GM12872 (cell line): ENCODE results near the gene ZFP91.
A peak's percentile ranks its signal among the peaks of the same experiment; 100 is the strongest.

Experiments used
- TF ChIP-seq, protein P1 (sequence below): IDR thresholded peaks from 3 replicates; pipeline ENCODE4 v1.5.1; 2011; ENCODE audit warnings: low read depth, mild to moderate bottlenecking, low read length, moderate library complexity; ENCODE audit not compliant: insufficient read depth

Gene ZFP91

DNA sequence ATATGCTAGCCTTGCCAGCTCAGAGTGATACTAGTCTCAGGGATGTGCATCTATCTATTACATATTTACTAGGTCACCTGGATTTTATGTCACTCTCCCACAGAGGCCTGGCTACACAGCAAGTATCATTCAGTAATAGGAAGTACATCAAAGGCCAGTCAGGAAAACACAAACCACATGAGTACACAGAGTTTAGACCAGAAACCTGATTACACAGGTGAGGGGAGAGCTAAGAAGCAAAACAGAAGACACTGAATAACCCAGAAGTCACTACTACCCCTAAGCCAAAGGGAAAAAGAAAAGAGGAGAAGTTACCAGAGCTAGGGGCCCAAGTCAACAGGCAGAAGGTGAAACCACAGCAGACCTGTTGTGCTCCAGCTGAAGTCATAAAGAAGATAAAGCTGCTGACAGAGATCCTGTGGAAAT is 16.5 kb upstream of the ZFP91 start:
- TF ChIP-seq, protein P1, sequence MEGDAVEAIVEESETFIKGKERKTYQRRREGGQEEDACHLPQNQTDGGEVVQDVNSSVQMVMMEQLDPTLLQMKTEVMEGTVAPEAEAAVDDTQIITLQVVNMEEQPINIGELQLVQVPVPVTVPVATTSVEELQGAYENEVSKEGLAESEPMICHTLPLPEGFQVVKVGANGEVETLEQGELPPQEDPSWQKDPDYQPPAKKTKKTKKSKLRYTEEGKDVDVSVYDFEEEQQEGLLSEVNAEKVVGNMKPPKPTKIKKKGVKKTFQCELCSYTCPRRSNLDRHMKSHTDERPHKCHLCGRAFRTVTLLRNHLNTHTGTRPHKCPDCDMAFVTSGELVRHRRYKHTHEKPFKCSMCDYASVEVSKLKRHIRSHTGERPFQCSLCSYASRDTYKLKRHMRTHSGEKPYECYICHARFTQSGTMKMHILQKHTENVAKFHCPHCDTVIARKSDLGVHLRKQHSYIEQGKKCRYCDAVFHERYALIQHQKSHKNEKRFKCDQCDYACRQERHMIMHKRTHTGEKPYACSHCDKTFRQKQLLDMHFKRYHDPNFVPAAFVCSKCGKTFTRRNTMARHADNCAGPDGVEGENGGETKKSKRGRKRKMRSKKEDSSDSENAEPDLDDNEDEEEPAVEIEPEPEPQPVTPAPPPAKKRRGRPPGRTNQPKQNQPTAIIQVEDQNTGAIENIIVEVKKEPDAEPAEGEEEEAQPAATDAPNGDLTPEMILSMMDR: no peak

DNA sequence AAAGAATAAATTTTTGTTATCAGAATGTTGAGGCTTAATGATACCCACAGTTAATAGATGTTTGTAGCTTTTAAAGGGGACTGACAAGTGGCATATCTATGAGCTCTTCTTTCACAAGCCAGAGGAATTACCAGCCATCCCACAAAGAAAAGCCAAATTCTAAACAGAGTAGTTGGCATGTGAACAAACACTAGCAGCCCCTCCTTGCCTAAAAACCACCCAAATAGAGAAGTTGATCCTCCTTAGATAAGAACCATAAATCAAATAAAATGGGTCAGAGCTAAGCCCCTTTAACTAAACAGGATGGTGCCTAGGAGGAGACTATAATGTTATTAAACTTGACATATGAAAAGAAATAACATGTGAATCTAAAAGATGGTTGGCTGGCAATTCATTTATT is 14.6 kb upstream of the ZFP91 start:
- TF ChIP-seq, protein P1: no peak

GRCh38 chr11:58567889-58568512 is 10.9 kb upstream of the ZFP91 start:
- TF ChIP-seq, protein P1: peak; percentile 89

GRCh38 chr11:58573451-58574104 is 5.3 kb upstream of the ZFP91 start:
- TF ChIP-seq, protein P1: no peak

DNA sequence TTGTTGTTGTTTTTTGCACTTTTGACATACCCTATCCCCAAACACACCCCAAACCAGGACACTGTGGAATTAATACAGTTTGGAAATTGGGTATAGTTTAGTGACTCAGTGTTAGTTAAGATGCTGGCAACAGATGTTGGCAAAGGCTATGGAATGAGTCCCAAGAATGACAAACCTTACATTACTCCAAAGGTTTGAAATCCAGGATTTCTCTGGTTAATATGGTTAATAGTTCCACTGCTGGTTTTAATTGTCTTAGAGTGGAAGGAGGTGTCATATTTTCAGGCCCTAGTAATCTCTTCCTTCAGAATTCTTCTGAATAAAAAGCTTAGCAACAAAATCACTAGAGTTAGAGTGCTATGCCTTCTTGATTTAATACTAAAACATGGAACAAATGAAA is 4.0 kb upstream of the ZFP91 start:
- TF ChIP-seq, protein P1: no peak

DNA sequence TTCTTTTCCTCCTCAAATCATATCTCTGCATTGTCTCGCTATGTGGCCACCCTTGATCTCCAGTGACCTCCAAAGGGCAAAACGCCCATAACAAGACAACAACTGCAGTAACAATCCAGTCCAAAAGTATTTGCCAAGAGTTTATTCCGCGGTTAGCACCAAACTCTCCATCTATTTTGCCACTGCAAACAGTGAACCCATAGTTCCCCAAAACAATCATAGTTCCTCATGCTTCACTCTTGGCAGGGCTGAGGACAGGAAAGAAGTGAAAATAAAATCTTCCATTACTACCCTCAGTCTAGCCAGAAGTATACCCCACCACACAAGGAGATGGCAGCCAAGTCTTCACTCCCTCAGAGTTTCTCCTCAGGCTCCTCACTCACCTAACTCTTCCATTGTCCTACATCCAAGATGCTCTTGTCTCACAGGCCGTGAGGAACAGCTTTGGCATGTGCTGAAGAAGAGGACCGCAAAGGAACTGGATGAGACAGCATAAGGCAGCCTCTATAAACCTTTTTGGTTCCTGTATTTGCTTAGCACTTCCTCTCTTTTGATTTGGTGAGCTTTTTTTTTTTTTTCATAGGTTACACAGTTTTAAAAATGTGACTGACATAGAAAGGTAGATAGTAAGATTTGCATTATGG is 3.4 kb upstream of the ZFP91 start, which contains the start of gene LPXN:
LPXN (minus strand) TSS at position 480 of the 644 bp plus-strand sequence; CDS start at position 396, 84 bp downstream.
- TF ChIP-seq, protein P1: no peak

DNA sequence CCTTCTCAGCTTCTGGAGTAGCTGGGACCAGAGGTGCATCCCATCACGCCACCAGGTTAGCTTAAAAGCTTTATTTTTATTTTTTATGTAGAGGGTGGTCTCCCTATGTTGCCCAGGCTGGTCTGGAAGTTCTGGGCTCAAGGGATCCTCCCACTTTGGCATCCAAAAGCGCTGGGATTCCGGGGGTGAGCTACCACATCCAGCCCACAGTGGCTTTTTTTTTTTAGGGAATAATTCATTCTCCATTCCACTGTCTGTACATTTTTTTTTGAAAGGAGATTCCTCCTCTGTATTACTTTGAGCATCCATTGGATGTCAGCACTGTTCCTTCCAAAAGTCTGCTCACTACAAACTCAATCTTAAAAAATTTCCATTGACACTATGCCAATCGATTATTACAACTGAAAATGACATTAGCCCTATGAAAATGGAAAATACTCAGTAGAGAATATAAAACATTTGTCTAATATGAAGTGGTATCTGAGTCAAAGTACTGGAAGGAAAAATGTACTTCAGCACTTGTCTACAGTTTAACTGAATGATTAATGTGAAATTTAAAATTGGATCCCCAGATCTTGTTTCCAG is 1.9 kb upstream of the ZFP91 start:
- TF ChIP-seq, protein P1: peak; percentile 42; the same call in 1 of the 3 replicates
